Stimulated activated CD8-positive, alpha-beta memory T cell treated with anti-CD3 and anti-CD28 coated beads, Interleukin-7, amount 100 ng/mL, for 24 hours (primary cell): ENCODE data around the gene STT3B.

Source experiments
- DNase-seq: peaks from one replicate; pipeline ENCODE4 v3.0.0-alpha.2; 2020; ENCODE audit warnings: low read depth

The STT3B gene

DNA sequence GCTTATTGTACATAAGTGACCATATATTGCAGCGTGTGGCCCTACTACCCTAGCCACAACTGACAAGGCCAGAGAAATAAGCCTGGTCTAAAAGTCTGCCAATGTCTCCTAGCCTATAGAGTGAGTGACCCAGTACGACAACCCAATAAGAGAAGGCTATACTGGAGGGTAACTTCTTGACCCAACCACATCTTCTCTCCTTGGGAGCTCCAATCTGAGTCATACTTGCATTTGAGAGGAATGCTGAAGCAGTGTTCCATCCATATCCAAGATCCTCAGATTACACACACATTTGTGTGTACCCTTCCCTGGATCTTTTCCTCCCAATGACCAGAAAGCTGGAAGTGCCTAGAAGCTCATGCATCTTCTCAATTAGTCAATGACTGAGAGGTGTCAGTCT, 11.3 kb upstream of the STT3B start:
- no peak for DNase-seq

DNA sequence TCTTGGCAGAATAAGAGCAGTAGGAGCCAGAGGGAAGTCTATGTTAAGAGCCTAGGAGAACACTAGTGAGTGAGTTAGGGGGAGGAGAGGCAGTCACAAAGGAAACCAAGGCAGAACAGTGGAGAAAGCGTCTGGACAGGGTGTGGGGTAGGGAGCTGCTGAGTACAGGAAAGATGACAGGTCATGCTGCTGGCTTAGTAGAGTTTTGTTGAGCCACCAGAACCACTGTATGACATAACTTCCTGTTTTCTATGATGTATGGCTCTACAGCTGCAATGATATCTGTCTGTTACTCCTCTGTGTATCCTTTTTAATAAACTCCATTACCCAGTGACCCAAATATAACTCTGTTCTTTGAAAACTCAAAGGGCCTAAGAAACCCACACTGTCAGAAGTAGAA, 10.6 kb upstream of the STT3B start:
- no peak for DNase-seq

- DNase-seq = no peak
Measured at GRCh38 chr3:31523543-31523942, 9.2 kb upstream of the STT3B start.

DNA sequence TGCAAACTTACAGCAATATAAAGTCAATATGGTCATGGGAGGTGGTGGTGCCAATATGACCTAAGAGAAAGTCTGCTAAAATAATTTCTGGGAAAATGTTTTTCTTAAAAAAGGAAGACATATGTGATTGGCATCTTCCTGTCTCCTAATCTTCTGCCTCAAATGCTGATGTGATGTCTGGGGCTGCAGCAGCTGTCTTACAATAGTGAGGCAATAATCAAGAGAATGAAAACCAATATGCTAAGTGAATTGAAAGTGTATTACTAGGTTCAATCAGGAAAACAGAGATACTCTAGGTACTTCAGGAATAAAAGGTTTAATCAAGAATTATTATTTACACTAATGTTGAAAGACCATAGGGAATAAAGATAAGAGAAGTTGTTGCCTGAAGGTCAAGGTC, 7.2 kb upstream of the STT3B start:
- DNase-seq = no peak

- DNase-seq = no peak
Measured at GRCh38 chr3:31529421-31529820, 3.3 kb upstream of the STT3B start.

DNA sequence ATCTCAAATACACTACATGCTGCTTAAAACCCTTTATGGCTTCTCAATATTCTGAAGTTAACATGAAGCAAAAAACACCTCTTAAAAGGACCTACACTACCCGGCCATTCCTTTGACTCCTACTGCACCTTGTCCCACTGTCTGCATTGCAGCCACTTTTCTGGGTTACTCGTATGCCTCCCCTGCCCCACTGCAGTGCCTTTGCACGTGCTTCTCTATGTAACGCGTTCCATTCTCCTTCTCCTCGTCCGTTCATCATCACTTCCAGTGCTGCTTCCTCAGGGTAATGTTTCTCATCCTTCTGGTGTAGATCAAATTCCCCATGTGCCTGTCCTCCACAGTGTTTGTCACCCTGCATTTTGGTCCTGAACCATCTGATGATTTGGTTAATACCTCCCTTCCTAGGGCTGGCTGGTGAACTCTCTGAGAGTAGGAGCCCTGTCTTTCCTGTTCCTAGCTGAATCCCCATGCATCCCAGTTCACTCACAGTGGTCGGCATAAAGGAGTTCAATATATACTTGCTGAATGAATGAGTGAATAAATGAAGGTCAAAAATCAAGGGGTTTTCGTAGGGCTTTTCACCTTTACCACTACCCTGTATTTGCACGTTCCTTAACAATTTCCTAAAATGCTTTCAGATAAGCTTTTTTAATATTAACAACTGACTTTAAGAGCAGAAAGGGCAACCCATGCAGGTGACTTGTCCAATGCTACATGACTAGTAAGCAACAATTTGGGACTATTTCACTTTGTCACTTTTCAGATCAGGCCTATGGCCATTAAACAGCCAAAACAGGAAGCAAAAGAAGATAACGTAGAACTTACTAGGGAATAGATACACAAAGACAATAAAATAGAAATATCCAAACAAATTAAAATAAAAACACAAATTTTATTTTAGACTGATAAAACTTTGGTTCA, 2.4 kb upstream of the STT3B start:
- DNase-seq = no peak

DNA sequence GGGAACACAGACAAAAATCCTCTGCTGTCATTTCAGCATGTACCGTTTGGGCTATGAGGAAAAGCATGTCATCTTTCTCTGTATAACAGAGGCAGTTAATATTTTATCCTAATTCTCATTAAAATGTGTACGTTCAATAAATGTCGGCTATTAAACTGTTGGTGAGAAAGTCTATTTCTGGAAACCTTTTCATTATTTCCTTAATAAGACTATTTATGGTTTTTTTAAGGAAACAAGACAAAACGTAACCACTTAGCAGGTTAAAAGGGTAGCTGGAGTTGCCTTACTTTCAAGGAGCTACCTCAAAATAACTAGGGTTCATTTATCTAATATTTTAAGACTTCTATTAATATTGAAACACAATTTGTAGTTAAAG, 1.8 kb upstream of the STT3B start:
- DNase-seq = no peak

- DNase-seq = no peak
Measured at GRCh38 chr3:31531452-31531991, 1.2 kb upstream of the STT3B start.

DNA sequence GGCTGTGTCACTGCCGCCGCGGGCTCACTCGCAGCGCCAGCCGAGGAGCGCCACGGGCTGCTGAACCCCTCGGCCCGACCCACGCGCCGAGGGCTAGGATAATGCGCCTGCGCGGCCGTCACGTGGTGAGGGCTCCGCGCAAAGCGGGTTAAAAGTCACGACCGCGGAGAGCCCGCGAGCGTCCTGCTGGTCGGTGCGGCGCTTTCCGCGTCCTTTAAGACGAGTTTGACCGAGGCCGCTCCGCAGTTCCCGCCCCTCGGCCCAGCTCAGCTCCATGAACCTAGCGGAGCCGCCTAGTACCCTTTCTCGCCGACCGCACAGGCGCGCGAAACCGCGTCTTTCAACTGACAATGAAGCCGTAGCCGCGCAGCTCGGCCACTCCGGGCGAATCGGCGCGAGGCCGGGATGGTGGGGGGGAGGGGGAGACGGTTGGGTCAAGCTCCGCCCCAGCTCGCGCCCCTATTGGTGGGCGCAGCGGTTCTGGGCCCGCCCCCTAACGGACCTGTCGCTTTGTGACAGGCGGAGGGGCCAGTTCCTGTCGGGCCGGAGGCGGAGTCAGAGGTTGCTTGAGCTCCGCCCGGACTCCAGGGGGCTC, 636 bp upstream of the STT3B start:
- peak; percentile 94 for DNase-seq

DNA sequence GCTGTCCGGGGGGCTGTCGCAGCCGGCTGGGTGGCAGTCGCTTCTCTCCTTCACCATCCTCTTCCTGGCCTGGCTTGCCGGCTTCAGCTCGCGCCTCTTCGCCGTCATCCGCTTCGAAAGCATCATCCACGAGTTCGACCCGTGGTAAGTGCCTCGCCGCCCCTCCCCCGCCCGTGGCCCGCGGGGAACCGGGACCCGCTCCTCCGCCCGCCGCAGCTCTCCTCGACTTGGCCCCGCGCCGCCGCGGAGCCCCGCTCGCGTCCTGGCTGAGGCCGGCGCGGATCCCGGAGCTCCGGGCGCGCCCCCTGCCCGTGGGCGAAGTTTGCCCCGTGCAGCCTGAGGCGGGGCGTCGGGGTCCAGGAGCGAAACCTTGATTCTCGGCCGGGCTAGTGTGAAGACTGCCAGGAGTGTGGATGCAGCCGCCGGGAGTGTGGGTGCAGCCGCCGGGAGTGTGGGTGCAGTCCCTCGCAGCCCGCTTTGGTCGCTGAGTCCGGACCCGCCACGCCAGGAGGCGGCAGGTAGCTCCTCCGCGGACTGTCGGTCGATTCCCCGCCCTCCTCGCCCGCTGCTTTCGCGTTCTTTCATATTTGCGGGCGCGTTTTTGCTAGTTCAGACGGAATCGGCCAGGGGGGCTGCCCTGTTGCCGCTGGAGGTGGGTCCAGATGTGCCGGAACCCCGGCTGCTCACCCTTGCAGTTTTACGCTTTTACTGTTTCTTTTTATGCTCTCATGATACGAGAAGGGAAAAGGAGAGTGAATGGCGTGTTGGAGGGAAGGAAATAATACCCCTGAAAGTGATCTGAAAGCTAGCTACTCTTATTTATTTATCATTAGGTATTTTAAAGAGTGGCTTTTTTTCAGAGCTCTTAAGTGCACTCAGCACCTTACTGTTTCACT, 692 bp downstream of the STT3B start:
- DNase-seq = peak; percentile 18

DNA sequence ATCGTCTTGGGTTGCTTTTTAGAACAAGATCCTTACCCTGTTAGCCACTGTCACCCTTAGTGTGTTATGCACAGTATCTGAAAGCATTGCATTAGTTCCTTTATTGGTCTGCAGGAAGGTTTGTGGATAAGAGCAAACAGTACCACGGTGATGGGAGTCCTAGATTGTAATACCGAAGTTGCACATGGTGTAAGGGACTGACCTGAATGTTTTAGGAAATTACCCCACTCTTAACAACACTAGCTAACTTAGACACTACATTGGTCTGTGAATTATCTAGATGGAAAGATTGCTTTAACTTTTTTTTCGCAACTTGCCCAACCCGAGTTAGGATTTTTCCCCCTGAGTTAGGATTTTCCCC, 1.3 kb downstream of the STT3B start:
- no peak for DNase-seq

DNA sequence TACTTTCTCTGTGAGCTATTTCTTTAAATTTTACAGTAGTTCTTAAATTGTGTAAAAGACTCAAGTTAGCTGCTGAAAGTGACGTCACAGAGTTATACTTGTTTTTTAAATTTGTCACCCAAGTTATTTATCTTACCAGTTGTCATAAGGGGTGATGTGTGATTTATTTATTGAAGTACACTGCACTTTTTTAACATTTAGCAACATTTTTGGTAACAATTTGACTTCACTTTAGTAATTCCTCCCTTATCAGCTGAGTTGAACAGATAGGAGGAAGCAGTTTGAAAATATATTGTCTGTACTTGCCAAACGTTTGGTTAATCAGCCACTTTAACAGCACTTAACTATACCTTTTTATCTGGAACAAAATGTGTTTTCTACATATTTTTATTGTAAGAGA, 3.8 kb downstream of the STT3B start:
- no peak for DNase-seq

- DNase-seq = no peak
Measured at GRCh38 chr3:31538801-31539200, 6.1 kb downstream of the STT3B start.

GRCh38 chr3:31539275-31539674, 6.5 kb downstream of the STT3B start:
- no peak for DNase-seq

- no peak for DNase-seq
Measured at GRCh38 chr3:31541089-31541488, 8.4 kb downstream of the STT3B start.

DNA sequence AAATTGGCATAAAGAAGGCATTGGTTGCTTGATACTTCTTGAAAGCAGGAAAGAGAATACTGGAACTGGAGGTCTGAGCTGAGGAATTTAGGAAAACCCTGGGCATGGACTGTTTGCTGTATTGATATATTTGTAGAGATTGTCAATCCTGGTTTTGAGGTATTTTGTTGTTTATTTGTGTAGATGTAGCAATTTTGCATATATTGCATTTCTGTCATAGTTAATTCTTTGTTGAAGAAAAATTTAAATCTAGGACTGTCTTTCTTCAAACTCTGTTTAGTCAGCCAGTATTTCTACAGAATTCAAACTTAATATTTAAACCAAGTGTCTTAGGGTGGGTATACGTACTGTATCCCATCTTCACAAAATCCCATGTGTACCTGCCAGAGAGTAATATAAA, 9.5 kb downstream of the STT3B start:
- no peak for DNase-seq

GRCh38 chr3:31543375-31543774, 10.7 kb downstream of the STT3B start:
- no peak for DNase-seq

- no peak for DNase-seq
Measured at GRCh38 chr3:31544634-31545033, 11.9 kb downstream of the STT3B start.

GRCh38 chr3:31546162-31546561, 13.4 kb downstream of the STT3B start:
- no peak for DNase-seq

DNA sequence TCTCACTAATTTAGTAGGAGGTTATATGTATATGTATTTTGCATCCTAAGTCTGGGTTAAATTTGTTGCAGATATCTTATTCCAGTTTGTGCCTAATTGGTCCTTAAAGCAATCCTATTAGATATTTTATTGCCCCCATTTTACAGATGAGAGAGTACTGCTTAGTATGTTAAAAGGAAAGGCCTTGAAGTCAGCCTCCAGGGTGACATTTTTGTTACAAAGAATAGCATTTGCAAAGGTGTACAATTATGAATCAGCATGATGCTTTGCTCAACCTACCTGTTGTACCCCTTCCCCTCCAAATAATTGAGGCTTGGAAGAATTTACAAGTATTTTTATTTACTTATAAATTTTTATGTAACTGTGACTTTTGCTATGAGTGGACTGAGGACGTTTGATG, 14.0 kb downstream of the STT3B start:
- no peak for DNase-seq

GRCh38 chr3:31550452-31551251, 17.9 kb downstream of the STT3B start:
- no peak for DNase-seq

GRCh38 chr3:31551646-31552045, 18.9 kb downstream of the STT3B start:
- DNase-seq = no peak
